HG02938 (cell line): ENCODE results near the gene SEPTIN12.
A peak's percentile ranks its signal among the peaks of the same experiment; 100 is the strongest.
"Not testable (repeated sequence)": the region's sequence is repeated elsewhere in the genome, so short reads cannot be mapped to it uniquely, and the experiment has no call there.

Source experiments
- ATAC-seq: cut with Tn5 transposase; IDR thresholded peaks from one replicate; pipeline ENCODE4 v1.9.1; 2021; ENCODE audit warnings: mild to moderate bottlenecking, moderate library complexity; ENCODE audit not compliant: unreplicated experiment

Gene SEPTIN12

GRCh38 chr16:4760221-4760910 lies 27.8 kb downstream of the SEPTIN12 start:
- no peak for ATAC-seq

GRCh38 chr16:4755687-4756086 lies 32.5 kb downstream of the SEPTIN12 start:
- ATAC-seq: no peak

GRCh38 chr16:4754865-4755264 lies 33.3 kb downstream of the SEPTIN12 start:
- no peak for ATAC-seq

GRCh38 chr16:4753227-4753626 lies 34.9 kb downstream of the SEPTIN12 start:
- ATAC-seq: no peak

- ATAC-seq: no peak
These were observed 35.6 kb downstream of the SEPTIN12 start for GRCh38 chr16:4752351-4753100.

GRCh38 chr16:4750896-4751295 lies 37.2 kb downstream of the SEPTIN12 start:
- ATAC-seq: no peak

GRCh38 chr16:4749700-4750257 lies 38.4 kb downstream of the SEPTIN12 start:
- ATAC-seq: no peak

- ATAC-seq: no peak
These were observed 39.3 kb downstream of the SEPTIN12 start for GRCh38 chr16:4748682-4749411.

- no peak for ATAC-seq
These were observed 40.1 kb downstream of the SEPTIN12 start for GRCh38 chr16:4747906-4748681.

GRCh38 chr16:4746991-4747574 lies 41.1 kb downstream of the SEPTIN12 start:
- ATAC-seq: no peak

- ATAC-seq: no peak
These were observed 41.9 kb downstream of the SEPTIN12 start for GRCh38 chr16:4746215-4746614.

- no peak for ATAC-seq
These were observed 42.9 kb downstream of the SEPTIN12 start for GRCh38 chr16:4745274-4745569.

- ATAC-seq: no peak
These were observed 43.4 kb downstream of the SEPTIN12 start for GRCh38 chr16:4744555-4745273.

GRCh38 chr16:4743226-4743878 lies 44.8 kb downstream of the SEPTIN12 start:
- ATAC-seq: no peak

GRCh38 chr16:4738370-4738769 lies 49.8 kb downstream of the SEPTIN12 start:
- ATAC-seq: not testable (repeated sequence)

GRCh38 chr16:4737545-4737944 lies 50.6 kb downstream of the SEPTIN12 start:
- ATAC-seq: no peak

GRCh38 chr16:4736546-4736945 lies 51.6 kb downstream of the SEPTIN12 start:
- no peak for ATAC-seq

- ATAC-seq: peak; percentile 66
These were observed 53.2 kb downstream of the SEPTIN12 start for GRCh38 chr16:4734730-4735535.
